Measurements from ENCODE around the gene PHYKPL.
"Not testable (repeated sequence)": the region's sequence is repeated elsewhere in the genome, so short reads cannot be mapped to it uniquely, and the experiment has no call there.

Gene PHYKPL

GRCh38 chr5:178241231-178241663 lies 8.6 kb upstream of the PHYKPL start:
- DNase-seq (ENCODE audit: low read depth in 1 of 2, low spot score in 1 of 2), result peak in 1 of 2 experiments; percentile 40
- H3K27ac ChIP-seq (replicated peaks), result peak overlapping the region; percentile 51
- TF ChIP-seq POLR2AphosphoS5 (IDR thresholded peaks at IDR 0.05; ENCODE audit: low read depth) (no peak; the same call in 1 of the 2 replicates), GABPA (IDR thresholded peaks at IDR 0.05; ENCODE audit: low read depth) (no peak), CTCF (IDR thresholded peaks at IDR 0.05; ENCODE audit: insufficient read depth, low read length) (no peak), SPI1 (IDR thresholded peaks at IDR 0.05; ENCODE audit: borderline replicate concordance, low read depth) (no peak)
- TF ChIP-seq, protein P1, sequence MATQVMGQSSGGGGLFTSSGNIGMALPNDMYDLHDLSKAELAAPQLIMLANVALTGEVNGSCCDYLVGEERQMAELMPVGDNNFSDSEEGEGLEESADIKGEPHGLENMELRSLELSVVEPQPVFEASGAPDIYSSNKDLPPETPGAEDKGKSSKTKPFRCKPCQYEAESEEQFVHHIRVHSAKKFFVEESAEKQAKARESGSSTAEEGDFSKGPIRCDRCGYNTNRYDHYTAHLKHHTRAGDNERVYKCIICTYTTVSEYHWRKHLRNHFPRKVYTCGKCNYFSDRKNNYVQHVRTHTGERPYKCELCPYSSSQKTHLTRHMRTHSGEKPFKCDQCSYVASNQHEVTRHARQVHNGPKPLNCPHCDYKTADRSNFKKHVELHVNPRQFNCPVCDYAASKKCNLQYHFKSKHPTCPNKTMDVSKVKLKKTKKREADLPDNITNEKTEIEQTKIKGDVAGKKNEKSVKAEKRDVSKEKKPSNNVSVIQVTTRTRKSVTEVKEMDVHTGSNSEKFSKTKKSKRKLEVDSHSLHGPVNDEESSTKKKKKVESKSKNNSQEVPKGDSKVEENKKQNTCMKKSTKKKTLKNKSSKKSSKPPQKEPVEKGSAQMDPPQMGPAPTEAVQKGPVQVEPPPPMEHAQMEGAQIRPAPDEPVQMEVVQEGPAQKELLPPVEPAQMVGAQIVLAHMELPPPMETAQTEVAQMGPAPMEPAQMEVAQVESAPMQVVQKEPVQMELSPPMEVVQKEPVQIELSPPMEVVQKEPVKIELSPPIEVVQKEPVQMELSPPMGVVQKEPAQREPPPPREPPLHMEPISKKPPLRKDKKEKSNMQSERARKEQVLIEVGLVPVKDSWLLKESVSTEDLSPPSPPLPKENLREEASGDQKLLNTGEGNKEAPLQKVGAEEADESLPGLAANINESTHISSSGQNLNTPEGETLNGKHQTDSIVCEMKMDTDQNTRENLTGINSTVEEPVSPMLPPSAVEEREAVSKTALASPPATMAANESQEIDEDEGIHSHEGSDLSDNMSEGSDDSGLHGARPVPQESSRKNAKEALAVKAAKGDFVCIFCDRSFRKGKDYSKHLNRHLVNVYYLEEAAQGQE (IDR thresholded peaks at IDR 0.05; ENCODE audit: insufficient replicate concordance, low read depth), result no peak
- H3K4me3 ChIP-seq (replicated peaks; ENCODE audit: insufficient read depth, low read length), result no peak overlapping the region
- no peaks in the 10 kb centered on the region for H3K27me3 ChIP-seq (ENCODE audit: insufficient read depth, poor library complexity, severe bottlenecking)

DNA sequence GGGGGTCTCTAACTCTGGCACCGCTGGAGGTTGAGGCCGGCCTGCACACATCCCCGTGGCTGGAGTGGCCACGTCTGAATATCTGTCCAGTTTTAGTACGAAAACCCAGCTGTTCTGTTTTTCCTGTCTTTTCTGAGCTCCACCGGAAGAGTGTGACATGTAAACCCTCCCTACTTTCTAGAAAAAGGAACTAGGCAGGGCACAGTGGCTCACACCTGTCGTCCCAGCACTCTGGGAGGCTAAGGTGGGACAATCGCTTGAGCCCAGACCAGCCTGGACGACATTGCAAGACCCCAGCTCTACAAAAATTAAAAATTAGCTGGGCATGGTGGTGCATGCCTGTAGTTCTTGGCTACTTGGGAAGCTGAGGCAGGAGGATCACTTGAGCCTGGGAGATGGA lies 8.2 kb upstream of the PHYKPL start:
- peak in 1 of 2 experiments; percentile 58 for DNase-seq (ENCODE audit: low read depth in 1 of 2, low spot score in 1 of 2)
- Histone ChIP-seq H3K4me3 (replicated peaks; ENCODE audit: insufficient read depth, low read length) (no peak overlapping the region), H3K27ac (replicated peaks) (peak overlapping the region; percentile 51), H3K27me3 (ENCODE audit: insufficient read depth, poor library complexity, severe bottlenecking) (no peaks in the 10 kb centered on the region)
- TF ChIP-seq SPI1 (IDR thresholded peaks at IDR 0.05; ENCODE audit: borderline replicate concordance, low read depth), result peak; percentile 49; the same call in 1 of the 2 replicates
- TF ChIP-seq, protein P1 (IDR thresholded peaks at IDR 0.05; ENCODE audit: insufficient replicate concordance, low read depth), result no peak
- no peak for TF ChIP-seq CTCF (IDR thresholded peaks at IDR 0.05; ENCODE audit: insufficient read depth, low read length)
- TF ChIP-seq POLR2AphosphoS5 (IDR thresholded peaks at IDR 0.05; ENCODE audit: low read depth), result no peak
- TF ChIP-seq GABPA (IDR thresholded peaks at IDR 0.05; ENCODE audit: low read depth), result peak; percentile 88

- no peaks in the 10 kb centered on the region for H3K27me3 ChIP-seq (ENCODE audit: insufficient read depth, poor library complexity, severe bottlenecking)
- no peak overlapping the region for H3K4me3 ChIP-seq (replicated peaks; ENCODE audit: insufficient read depth, low read length)
- no peak for DNase-seq (ENCODE audit: low read depth in 1 of 2, low spot score in 1 of 2)
- peak overlapping the region; percentile 51 for H3K27ac ChIP-seq (replicated peaks)
- TF ChIP-seq POLR2AphosphoS5 (IDR thresholded peaks at IDR 0.05; ENCODE audit: low read depth) (no peak), SPI1 (IDR thresholded peaks at IDR 0.05; ENCODE audit: borderline replicate concordance, low read depth) (no peak)
- TF ChIP-seq, protein P1 (IDR thresholded peaks at IDR 0.05; ENCODE audit: insufficient replicate concordance, low read depth), result no peak
Measured at GRCh38 chr5:178240341-178240741, 7.7 kb upstream of the PHYKPL start.

DNA sequence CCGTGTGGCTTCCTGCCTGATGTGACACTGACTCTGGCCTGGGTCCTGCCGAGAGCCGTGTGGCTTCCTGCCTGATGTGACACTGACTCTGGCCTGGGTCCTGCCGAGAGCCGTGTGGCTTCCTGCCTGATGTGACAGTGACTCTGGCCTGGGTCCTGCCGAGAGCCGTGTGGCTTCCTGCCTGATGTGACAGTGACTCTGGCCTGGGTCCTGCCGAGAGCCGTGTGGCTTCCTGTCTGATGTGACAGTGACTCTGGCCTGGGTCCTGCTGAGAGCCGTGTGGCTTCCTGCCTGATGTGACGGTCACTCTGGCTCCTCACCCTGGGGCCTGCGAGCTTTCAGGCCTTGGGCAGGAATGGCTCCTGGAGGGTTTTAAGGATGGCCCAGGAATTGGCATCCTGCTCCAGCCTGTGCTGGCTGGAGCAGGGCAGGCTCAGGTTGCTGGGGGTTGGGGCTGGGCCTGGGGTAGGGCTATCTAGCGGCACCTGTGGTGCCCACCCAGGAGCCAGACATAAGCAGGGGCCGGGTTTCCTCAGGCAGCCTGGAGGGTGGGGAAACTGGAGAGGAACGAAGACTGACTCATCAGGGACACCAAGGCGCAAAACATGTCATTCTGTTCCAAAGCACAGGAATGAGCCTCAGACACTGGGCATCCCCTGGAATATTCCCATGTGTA lies 7.2 kb upstream of the PHYKPL start:
- not testable (repeated sequence) for DNase-seq (ENCODE audit: low read depth in 1 of 2, low spot score in 1 of 2); H3K27me3 ChIP-seq (ENCODE audit: insufficient read depth, poor library complexity, severe bottlenecking); H3K4me3 ChIP-seq (replicated peaks; ENCODE audit: insufficient read depth, low read length)
- peak overlapping the region; percentile 51; the same call in 1 of the 2 replicates for H3K27ac ChIP-seq (replicated peaks)
